IPS DF 4.7 (cell line): ENCODE results near the gene RGS19.

Experiments
- DNase-seq: peaks from one replicate; pipeline ENCODE4 v3.0.0-alpha.2; 2013; ENCODE audit warnings: low spot score; ENCODE audit errors: extremely low read depth

Gene RGS19

DNA sequence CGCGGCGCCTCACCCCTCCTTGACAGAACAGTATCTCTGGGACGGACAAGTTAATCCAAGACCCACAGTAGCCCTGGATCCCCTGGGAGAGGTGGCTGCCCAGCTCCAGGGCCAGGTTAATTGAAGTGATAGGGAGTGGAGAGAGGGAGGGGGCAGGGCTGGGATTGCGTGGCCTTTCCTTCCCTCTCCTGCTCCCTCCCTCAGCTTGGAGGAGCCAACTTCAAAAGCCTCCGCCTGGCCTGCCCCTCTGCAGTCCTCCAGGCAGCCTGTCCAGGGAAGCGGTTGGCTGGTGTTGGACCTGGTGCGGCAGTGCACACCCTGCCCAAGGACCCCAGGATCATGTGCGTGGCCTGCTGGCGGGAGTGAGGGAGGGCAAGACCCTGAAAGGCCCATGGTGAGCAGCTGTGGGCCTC lies 43.4 kb downstream of the RGS19 start, which contains the start of gene C20orf204:
Gene C20orf204, plus strand, starts transcription at position 250 of the 413 bp plus-strand sequence. Its CDS starts 142 bp downstream, at position 392.
- no peak for DNase-seq

DNA sequence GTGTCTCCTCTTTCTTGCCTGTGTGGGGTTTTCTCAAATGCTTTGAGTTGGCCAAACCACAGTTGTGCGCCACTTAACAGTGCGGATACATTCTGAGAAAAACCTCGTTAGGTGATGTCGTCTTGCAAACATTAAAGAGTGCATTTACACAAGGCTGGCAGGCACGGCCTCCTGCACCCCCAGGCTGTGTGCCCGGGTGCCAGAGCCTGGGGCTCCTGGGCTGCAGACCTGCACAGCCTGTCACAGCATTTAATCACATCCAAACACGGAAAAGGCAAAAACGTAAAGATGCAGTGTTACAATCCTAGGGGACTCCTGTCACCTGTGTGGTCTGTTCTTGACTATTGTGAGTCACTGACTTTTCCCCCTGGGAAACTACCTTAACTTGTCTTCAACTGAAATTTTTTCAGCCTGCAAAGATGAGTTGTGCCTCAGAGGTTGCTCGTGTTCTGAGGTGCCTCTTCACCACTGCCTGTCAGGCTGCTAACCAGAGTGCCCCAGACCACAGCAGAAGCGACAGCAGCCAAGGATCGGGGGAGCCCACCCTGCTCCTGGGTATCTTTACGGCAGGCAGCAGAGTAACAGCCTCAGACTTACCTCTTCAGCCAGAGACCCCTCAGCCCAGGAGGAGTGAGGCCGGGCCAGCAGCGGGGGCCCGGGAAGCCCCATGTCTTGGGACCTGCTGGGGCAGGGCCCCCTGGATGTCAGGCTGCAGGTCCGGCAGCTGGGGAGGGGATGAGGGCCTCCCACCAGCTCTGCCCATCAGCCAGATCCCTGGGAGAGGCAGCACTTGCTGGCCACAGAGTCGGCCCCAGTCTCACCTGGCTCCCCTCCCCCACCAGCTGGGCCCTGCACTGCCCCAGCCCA lies 44.0 kb downstream of the RGS19 start:
- DNase-seq: no peak

DNA sequence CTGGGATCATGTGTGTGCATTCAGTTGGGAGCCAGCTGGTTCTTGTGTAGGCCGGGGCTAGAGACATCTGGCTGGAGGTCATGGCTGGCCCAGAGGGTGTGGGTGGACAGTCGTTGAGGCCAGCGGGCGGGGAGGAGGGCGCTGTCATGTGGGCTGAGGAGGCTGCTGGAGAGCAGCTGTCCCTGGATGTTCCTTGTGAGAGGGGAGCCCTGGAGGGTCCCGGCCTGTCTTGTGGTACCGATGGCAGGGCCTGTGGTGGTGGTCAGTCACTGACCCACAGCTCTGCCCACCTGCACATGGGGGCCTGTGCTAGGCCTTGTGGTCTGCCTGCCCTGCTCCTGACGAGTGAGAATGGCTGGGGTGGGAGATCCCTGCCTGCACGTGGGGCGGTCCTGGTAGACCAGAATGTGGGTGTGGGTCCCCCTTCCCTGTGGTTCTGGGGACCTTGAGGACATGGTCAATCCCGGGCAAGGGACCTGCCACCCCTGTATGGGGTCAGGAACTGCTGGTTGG lies 45.3 kb downstream of the RGS19 start:
- DNase-seq: no peak

DNA sequence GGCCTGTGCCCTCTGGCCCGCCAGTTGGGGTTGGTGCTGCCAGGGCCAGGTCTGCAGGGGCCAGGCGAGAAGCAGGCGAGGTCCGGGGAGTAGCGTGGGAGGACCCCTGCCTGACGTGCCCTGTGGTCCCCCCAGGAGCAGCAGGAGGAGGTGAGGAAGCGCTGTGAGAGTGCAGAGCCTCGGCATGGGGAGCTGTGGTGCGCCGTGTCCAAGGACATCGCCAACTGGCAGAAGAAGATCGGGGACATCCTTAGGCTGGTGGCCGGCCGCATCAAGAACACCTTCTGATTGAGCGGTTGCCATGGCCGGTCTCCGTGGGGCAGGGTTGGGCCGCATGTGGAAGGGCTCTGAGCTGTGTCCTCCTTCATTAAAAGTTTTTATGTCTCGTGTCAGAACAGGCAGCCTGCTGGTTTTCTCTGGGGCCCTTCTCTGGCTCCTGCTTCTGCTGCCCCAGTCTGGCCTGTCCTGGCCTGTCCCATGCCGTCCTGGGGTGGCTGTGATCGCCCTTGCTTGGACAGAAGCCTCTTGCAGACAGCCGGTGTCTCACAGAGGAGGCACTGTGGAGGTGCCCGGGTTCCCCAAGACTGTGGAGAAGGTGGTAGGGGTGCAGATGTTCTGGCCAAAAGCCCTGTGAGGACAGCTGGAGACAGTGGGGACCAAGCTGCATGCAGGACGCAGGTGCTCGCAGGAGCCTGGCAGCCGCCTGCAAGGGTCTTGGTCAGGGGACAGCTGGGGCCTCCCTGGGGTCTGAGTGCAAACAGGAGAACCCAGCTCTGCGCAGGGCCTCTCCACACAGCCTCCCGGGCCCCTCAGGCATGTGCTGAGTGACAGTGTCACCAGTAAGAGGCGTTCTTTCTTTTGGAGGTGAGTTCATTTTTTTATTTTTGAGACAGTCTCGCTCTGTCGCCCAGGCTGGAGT lies 46.4 kb downstream of the RGS19 start:
- no peak for DNase-seq

DNA sequence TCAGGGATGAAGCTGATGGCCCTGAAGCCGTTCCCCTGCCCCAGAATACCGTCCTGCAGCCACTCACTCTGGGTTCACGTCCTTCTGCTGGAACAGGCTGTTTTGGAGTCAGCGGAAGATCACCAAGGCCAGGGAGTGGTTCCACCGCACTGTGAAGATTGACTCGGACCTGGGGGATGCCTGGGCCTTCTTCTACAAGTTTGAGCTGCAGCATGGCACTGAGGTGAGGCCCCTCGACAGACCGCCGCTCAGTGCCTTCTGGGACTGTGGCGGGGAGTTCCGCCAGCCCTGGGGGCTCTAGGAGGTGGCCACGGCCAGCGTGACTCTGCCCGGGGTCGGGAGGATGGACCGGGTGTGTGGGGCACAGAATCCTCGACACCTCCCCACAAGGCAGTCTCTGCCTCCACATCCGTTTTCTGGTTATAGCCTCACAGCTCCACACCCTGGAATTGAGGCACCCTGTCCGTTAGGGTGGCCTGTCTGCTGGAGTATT lies 47.5 kb downstream of the RGS19 start:
- DNase-seq: no peak

DNA sequence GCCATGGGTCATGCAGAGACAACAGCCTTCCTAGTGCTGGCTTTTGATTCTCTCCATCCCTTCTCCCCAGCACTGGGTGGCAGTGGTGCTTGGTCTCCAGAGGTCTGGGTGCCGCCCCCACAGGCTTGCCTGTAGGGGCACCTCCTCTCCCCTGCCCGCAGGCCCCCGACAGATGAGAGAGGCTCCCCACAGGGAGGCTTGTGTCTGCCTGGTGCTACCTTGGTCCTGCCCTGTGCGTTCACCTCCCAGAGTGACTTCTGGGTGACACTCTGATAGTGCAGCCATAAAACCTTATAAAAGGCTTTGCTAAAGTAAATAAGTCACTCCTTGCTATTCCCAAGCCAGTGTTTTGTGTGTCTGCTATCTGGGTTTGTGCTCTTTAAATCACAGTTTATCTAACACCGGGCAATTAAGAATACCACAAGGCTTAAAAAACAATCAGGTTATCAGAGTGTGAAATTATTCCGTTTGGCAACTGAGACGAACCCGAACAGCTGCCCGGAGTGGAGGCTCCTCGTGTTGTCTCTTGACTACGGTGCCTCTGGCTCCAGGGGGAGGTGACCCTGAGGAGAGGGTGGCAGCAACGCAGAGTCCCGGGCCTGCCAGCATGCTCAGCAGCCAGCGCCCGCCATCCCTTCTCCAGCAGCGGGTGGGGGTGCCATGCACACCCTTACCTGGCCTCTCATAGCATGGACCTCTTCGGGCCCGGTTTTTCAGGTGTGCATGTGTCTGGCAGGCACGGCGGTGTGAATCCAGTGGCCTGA lies 48.8 kb downstream of the RGS19 start:
- no peak for DNase-seq

DNA sequence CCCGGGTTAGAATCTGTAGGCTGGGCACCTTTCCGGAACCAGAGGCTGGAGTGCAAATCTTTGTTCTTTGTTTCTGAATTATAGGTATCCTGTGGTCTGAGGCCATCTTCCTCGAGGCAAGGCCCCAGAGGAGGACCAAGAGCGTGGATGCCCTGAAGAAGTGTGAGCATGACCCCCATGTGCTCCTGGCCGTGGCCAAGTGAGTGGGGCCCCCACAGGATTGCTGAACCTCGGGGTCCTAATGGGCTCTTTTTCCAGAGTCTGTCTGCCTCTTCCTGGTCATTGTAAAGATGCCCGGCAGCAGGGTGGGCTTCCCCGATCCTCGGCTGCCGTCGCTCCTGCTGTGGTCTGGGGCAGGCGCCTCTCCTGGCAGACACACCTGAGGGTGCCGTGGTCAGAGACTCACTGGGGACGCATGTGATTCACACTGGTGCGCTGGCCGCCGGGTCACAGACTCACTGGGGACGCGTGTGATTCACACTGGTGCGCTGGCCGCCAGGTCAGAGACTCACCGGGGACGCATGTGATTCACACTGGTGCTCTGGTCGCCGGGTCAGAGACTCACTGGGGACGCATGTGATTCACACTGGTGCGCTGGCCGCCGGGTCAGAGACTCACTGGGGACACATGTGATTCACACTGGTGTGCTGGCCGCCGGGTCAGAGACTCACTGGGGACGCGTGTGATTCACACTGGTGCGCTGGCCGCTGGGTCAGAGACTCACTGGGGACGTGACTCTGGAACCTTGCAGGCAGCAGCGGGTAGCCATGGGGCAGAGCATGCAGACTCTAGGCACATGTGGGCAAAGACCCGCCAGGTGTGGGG lies 49.8 kb downstream of the RGS19 start:
- DNase-seq: no peak

DNA sequence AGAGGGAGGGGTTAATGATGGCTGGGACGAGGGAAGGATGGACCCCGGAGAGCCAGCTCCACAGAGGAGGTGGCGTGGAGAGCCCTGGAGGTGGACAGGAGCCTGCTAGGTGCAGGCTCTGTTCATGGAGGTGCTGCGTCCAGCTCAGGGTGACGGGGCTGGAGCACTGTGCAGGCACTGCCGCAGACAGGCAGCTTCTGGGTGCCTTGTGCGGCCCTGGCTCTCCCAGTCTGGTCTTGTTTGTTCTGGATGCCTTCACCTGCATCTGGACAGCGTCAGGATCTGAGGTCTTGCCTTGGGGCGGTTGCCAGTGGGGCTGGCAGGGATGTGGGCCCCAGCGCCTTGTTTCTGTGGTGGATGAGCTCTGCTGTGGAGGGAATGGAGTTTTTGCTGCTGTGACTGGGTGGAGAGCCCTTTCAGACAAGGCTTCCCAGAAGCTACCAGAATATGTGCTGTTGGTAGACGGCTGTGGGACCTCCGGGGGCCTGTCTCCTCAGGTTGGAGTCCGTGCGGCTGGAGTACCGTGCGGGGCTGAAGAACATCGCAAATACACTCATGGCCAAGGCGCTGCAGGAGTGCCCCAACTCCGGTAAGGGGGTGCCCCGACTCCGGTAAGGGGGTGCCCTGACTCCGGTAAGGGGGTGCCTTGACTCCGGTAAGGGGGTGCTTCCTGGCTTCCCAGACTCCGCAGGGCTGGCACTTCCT lies 51.2 kb downstream of the RGS19 start:
- DNase-seq: no peak

DNA sequence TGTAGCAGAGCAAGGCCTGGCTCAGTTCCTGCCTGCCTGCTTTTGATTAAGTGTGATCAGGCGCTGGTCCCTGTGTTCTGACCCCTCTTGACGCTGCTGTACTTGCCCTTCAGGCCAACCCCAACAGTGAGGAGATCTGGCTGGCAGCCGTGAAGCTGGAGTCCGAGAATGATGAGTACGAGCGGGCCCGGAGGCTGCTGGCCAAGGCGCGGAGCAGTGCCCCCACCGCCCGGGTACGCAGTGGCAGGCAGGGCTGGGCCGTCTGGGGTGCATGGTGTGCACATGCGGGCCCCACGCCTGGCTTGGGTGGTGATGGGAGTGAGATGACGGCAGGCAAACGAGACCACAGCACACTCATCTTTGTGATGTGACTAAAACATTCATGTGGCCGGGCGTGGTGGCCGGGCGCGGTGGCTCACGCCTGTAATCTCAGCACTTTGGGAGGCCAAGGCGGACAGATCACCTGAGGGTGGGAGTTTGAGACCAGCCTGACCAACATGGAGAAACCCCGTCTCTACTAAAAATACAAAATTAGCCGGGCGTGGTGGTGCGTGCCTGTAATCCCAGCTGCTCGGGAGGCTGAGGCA lies 53.4 kb downstream of the RGS19 start:
- DNase-seq: no peak

DNA sequence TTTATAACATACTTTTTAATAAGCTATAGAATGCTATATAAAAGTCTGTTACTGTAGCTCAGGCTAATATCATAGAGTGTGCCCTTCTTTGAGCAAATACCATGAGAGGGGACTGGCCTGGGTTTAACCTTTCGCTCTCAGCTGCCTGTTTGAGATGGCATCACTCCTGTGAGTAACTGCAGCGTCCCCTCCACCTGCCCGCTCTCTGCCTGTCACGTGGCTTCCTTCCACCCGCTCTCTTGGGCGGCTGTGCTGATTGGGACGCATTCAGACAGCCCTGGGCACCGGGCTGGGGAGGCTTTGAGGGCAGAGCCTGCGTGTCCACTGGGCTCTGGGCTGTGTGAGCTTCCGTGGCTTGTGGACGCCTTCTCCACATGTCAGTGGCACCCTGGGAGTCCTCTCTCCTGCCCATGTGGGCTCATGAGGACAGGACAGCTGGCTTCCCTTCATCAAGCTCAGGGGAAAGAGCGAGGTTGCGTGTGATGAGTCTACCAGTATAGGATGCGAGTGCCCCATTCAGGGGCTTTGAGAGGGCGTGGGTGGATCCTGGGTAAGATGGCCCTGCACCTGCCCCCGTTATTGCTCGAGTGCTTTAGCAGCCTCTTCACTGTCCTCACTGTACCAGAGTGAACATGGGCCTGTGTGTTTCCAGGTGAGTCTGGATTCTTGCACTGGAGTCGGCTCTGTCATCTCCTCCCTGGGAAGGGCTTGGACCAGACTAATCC lies 54.1 kb downstream of the RGS19 start:
- DNase-seq: no peak

DNA sequence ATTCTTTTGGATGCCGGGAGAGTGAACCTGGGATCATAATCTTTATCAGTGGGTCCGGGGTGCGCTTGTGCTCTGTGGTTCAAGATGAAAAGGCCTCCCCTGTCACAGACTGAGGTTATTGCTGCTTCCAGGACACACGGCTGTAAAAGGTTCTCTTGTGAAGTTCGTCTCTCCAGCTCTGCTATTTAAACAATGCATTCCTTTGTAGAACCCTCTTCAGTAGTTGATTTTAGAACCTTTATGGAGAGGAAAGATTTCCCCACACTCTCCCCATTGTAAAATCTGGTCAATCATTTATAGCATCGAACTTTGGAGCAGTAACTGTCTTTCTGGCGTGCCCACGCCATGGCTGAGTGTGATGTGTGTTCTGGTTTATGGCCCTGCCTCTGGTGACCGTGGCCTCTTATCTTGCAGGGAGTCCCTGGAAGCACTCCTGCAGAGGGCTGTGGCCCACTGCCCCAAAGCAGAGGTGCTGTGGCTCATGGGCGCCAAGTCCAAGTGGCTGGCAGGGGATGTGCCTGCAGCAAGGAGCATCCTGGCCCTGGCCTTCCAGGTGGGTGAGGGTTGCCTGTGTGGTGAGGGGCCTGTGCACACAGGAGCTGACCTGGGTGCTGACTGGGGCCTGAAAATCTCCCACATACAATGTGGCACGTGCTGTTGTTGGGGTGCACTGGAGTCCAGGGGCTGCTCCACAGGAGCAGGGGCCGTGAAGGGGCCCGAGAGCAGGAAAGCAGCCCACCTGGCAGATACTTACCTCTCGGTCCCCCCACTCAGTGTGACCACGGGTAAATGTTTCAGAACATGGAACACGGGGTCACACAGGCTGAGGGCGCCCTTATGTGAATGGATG lies 55.0 kb downstream of the RGS19 start:
- no peak for DNase-seq

DNA sequence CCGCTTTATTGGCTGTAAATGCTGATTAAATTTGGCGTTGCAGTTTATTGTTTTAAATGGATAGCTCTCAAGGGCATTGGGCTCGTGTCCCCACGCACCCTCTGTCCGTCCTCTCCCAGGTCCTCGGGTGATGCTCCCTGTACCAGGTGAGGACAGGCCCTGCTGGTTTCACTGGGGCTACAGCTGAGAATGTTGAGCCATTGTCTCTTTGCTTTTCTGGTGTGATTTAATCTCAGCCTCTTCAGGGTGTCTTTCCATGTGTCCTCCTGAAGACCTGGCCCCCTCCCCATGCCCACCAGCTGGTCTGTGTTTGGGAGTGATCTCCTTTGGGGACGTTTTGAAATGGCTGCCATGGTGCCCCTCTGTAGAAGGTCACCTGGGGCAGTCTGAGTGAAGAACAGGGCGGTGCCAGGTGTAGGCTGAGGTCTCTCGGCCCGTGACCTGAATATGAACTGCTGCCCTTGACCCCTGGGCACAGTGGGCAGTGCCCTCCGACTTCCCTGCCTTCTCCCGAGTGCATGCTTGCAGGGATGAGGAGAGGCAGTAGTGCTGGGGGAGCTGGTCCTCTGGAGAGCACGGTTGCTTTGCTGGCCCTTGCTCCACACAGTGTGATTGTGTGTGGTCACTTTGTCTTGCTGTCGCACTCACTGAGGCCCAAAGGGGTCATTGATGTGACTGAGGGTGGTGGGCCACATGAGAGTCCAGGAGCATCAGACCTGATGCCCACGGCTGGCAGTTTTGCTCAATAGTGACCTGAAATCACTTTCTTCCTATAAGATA lies 55.8 kb downstream of the RGS19 start:
- no peak for DNase-seq
